GM18505 (cell line): ENCODE results near the gene VPS8.

Experiments
- ATAC-seq: cut with Tn5 transposase; IDR thresholded peaks from one replicate; pipeline ENCODE4 v1.9.1; 2021; ENCODE audit not compliant: unreplicated experiment
- POLR2A ChIP-seq: IDR thresholded peaks from 4 replicates; pipeline ENCODE4 v1.6.1; 2011; ENCODE audit warnings: borderline replicate concordance; ENCODE audit not compliant: insufficient read depth, insufficient read length; ENCODE audit errors: extremely low read depth

Gene VPS8

GRCh38 chr3:185093116-185093515, 281.1 kb downstream of the VPS8 start:
- no peak for ATAC-seq
- TF ChIP-seq POLR2A: no peak

- TF ChIP-seq POLR2A: no peak
- no peak for ATAC-seq
Observed at GRCh38 chr3:185094697-185095096, 282.7 kb downstream of the VPS8 start.
